Liver (tissue), 3 donors: ENCODE measurements around the gene MAT2B.

Experiments
- FOXA1 ChIP-seq: IDR thresholded peaks from 2 replicates; pipeline ENCODE4 v1.6.1; 2016; ENCODE audit warnings: antibody characterized with exemption
- RAD21 ChIP-seq, 2 donors: IDR thresholded peaks; 2 replicates each; pipeline ENCODE4 v1.6.1; 2016; ENCODE audit warnings: antibody characterized with exemption in 2 of 2, mild to moderate bottlenecking in 2 of 2
- RXRA ChIP-seq, 2 donors: IDR thresholded peaks; 2 replicates each; pipeline ENCODE4 v1.6.1; 2017 to 2018; ENCODE audit warnings: antibody characterized with exemption in 2 of 2, mild to moderate bottlenecking in 1 of 2
- SP1 ChIP-seq: IDR thresholded peaks from 2 replicates; pipeline ENCODE4 v1.6.1; 2018; ENCODE audit warnings: antibody characterized with exemption, mild to moderate bottlenecking
- TAF1 ChIP-seq: conservative IDR thresholded peaks from 2 replicates; pipeline ENCODE4 v1.6.1; 2016; ENCODE audit warnings: antibody characterized with exemption, mild to moderate bottlenecking
- YY1 ChIP-seq: IDR thresholded peaks from 2 replicates; pipeline ENCODE4 v1.6.1; 2016; ENCODE audit warnings: antibody characterized with exemption, mild to moderate bottlenecking
- ZBTB33 ChIP-seq: IDR thresholded peaks from 2 replicates; pipeline ENCODE4 v1.6.1; 2016; ENCODE audit warnings: antibody characterized with exemption
- TF ChIP-seq, protein P1 (sequence below): fragments of 150-350 bp; IDR thresholded peaks from 2 replicates; pipeline ENCODE4 v1.5.1; 2017; ENCODE audit warnings: improper control_type of control experiment, low read depth, low read length; ENCODE audit not compliant: missing input control
- TF ChIP-seq, protein P2 (sequence below): IDR thresholded peaks from 2 replicates; pipeline ENCODE4 v1.6.1; 2016; ENCODE audit warnings: antibody characterized with exemption
- donor health status: healthy.
- donor health status: healthy.

DNA sequence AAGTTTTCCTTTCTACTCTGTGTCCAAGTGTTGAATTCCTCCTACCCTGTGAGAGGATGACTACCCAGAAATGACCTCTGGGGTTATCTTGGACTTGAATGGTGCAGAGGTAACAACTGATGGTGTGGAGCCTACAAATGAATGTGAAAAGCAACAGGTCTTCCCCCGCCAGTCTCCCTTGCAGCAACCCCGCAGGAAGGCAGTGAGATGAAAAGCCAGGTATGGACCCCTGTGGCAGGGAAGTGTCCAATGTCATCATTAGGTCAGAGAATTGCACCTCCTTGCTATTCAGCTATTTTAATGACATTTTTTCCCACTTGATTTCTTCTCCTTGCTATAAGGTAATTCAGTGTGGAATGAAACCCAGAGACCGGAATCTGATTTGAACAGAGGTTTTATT is 58.5 kb downstream of the MAT2B start:
- TF ChIP-seq, protein P1, sequence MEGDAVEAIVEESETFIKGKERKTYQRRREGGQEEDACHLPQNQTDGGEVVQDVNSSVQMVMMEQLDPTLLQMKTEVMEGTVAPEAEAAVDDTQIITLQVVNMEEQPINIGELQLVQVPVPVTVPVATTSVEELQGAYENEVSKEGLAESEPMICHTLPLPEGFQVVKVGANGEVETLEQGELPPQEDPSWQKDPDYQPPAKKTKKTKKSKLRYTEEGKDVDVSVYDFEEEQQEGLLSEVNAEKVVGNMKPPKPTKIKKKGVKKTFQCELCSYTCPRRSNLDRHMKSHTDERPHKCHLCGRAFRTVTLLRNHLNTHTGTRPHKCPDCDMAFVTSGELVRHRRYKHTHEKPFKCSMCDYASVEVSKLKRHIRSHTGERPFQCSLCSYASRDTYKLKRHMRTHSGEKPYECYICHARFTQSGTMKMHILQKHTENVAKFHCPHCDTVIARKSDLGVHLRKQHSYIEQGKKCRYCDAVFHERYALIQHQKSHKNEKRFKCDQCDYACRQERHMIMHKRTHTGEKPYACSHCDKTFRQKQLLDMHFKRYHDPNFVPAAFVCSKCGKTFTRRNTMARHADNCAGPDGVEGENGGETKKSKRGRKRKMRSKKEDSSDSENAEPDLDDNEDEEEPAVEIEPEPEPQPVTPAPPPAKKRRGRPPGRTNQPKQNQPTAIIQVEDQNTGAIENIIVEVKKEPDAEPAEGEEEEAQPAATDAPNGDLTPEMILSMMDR: no peak
- TF ChIP-seq TAF1 (no peak), ZBTB33 (no peak), RXRA (IDR thresholded peaks at IDR 0.05) (no peak), FOXA1 (no peak), YY1 (no peak), RAD21 (IDR thresholded peaks at IDR 0.05) (no peak), SP1 (no peak)
- TF ChIP-seq, protein P2, sequence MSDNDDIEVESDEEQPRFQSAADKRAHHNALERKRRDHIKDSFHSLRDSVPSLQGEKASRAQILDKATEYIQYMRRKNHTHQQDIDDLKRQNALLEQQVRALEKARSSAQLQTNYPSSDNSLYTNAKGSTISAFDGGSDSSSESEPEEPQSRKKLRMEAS: no peak
